TTC549 (cell line): ENCODE results near the gene MEIS1.

Source experiments
- FAIRE-seq: peaks from 2 replicates; lab custom pipeline; 2012; peaks lifted over from hg19 to GRCh38; lab: Jason Lieb, UNC

The MEIS1 gene

GRCh38 chr2:66536290-66536673 is 101.4 kb downstream of the MEIS1 start:
- FAIRE-seq = no peak

GRCh38 chr2:66536997-66537396 is 102.1 kb downstream of the MEIS1 start:
- no peak for FAIRE-seq

- no peak for FAIRE-seq
These were observed 103.4 kb downstream of the MEIS1 start for GRCh38 chr2:66538291-66538690.

- no peak for FAIRE-seq
These were observed 104.5 kb downstream of the MEIS1 start for GRCh38 chr2:66539452-66539851.

- no peak for FAIRE-seq
These were observed 106.7 kb downstream of the MEIS1 start for GRCh38 chr2:66541646-66542045.

GRCh38 chr2:66543257-66543767 is 108.4 kb downstream of the MEIS1 start:
- FAIRE-seq = no peak

GRCh38 chr2:66544258-66544657 is 109.3 kb downstream of the MEIS1 start:
- FAIRE-seq = no peak

GRCh38 chr2:66545258-66545657 is 110.3 kb downstream of the MEIS1 start:
- no peak for FAIRE-seq

- FAIRE-seq = no peak
These were observed 112.2 kb downstream of the MEIS1 start for GRCh38 chr2:66547118-66547517.

- FAIRE-seq = no peak
These were observed 113.0 kb downstream of the MEIS1 start for GRCh38 chr2:66547887-66548286.

- FAIRE-seq = no peak
These were observed 113.5 kb downstream of the MEIS1 start for GRCh38 chr2:66548422-66548821.

GRCh38 chr2:66550826-66551225 is 115.9 kb downstream of the MEIS1 start:
- no peak for FAIRE-seq

GRCh38 chr2:66553370-66553769 is 118.4 kb downstream of the MEIS1 start:
- no peak for FAIRE-seq

- no peak for FAIRE-seq
These were observed 120.2 kb downstream of the MEIS1 start for GRCh38 chr2:66555091-66555490.

- FAIRE-seq = no peak
These were observed 120.8 kb downstream of the MEIS1 start for GRCh38 chr2:66555501-66556324.

GRCh38 chr2:66559672-66560071 is 124.7 kb downstream of the MEIS1 start:
- no peak for FAIRE-seq

GRCh38 chr2:66560683-66561082 is 125.8 kb downstream of the MEIS1 start:
- no peak for FAIRE-seq

- no peak for FAIRE-seq
These were observed 126.8 kb downstream of the MEIS1 start for GRCh38 chr2:66561645-66562303.

GRCh38 chr2:66562304-66562685 is 127.4 kb downstream of the MEIS1 start:
- no peak for FAIRE-seq

- FAIRE-seq = no peak
These were observed 128.5 kb downstream of the MEIS1 start for GRCh38 chr2:66563473-66563872.

GRCh38 chr2:66565291-66565690 is 130.4 kb downstream of the MEIS1 start:
- no peak for FAIRE-seq

GRCh38 chr2:66566726-66567399 is 131.9 kb downstream of the MEIS1 start:
- FAIRE-seq = no peak

- FAIRE-seq = no peak
These were observed 132.8 kb downstream of the MEIS1 start for GRCh38 chr2:66567729-66568128.
